Peyer's patch (tissue), 4 donors: ENCODE results near the gene HMGN4. TPM values are rescaled to one million over a fixed set of nuclear protein-coding genes. Genes with fewer than 3 reads are reported as not detected.
"Not testable (repeated sequence)": the region's sequence is repeated elsewhere in the genome, so short reads cannot be mapped to it uniquely, and the experiment has no call there.

ENCODE experiments used
- DNase-seq, 3 donors: peaks; one replicate each; pipeline ENCODE4 v3.0.0-alpha.2; 2017 to 2019
- H3K27ac ChIP-seq, 4 donors: fragments of 200-600 bp; sonication (generic); one replicate each; pipeline ENCODE4 v1.5.1; 2016 to 2019
- H3K27me3 ChIP-seq, 2 donors: fragments of 200-600 bp; sonication (generic); one replicate each; pipeline ENCODE4 v1.5.1; 2019
- H3K36me3 ChIP-seq, 3 donors: fragments of 200-600 bp; sonication (generic); one replicate each; pipeline ENCODE4 v1.5.1; 2016 to 2019
- H3K4me1 ChIP-seq, 4 donors: fragments of 200-600 bp; sonication (generic); one replicate each; pipeline ENCODE4 v1.5.1; 2016 to 2019
- H3K4me3 ChIP-seq, 4 donors: fragments of 200-600 bp; sonication (generic); 1 replicate in 3 of 4; 2 replicates in 1 of 4; pipeline ENCODE4 v1.5.1; 2016 to 2019; ENCODE audit warnings: mild to moderate bottlenecking in 1 of 4
- H3K9me3 ChIP-seq, 4 donors: fragments of 200-600 bp; sonication (generic); one replicate each; pipeline ENCODE4 v1.5.1; 2016 to 2019; ENCODE audit warnings: mild to moderate bottlenecking in 1 of 4
- POLR2A ChIP-seq, 2 donors: fragments of 450-650 bp; IDR thresholded peaks; one replicate each; pipeline ENCODE4 v1.5.1; 2017; ENCODE audit warnings: antibody characterized with exemption in 2 of 2, mild to moderate bottlenecking in 2 of 2, moderate library complexity in 2 of 2
- total RNA-seq, 4 donors: library from RNA; depleted of rRNA; stranded (reverse); fragments of >200 nt; gene quantifications; one replicate each; pipeline ENCODE4 v1.1.0, GENCODE V29; 2016
- TF ChIP-seq, protein P1 (sequence below), 6 experiments: fragments of 450-650 bp in 4 of 6; fragments of 200-600 bp in 2 of 6; sonication (generic) in 1 of 6; IDR thresholded peaks; one replicate each; pipeline ENCODE4 v1.5.1; 2017 to 2019; ENCODE audit warnings: antibody characterized with exemption in 6 of 6, mild to moderate bottlenecking in 3 of 6, moderate library complexity in 1 of 6

Gene HMGN4
- total RNA-seq, 4 donors from 2014 or later = 46.1 to 74.3 (median 57.6) TPM

DNA sequence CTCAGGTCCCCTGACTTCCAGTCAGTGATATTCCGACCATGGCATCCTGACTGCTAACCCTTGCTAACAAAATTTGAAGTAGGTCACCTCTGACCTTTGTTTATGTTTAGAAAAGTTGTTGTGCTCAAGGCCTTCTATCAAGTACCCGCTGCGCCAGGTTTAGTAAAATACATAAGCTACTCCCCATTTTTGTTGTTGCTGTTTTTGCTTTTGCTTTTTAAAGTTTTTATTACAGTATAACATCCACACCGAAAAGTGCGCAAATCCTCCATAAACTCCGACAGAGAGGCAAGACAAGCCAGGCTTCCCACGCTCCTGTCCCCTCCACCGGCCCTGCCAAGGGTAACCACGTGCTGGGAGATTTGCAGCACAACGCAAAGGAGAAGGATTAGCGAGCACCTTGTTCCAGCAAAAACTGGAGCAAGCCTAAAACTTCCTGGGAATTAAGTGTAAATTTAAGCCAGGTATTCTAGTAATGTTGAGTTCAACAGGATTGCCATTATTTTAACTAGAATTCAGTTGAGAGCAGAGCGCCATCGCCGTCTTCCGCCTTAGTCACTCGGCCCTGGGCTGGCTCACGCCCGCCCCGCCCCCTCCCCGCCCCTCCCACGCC is 17.8 kb upstream of the HMGN4 start:
- peak in 1 of 3 donors; percentile 48 for DNase-seq
- H3K27ac ChIP-seq = peak overlapping the region; percentile 88 to 98 (median 96)
- H3K36me3 ChIP-seq = no peaks in the 10 kb centered on the region
- TF ChIP-seq POLR2A (IDR thresholded peaks at IDR 0.05) = no peak
- TF ChIP-seq, protein P1, sequence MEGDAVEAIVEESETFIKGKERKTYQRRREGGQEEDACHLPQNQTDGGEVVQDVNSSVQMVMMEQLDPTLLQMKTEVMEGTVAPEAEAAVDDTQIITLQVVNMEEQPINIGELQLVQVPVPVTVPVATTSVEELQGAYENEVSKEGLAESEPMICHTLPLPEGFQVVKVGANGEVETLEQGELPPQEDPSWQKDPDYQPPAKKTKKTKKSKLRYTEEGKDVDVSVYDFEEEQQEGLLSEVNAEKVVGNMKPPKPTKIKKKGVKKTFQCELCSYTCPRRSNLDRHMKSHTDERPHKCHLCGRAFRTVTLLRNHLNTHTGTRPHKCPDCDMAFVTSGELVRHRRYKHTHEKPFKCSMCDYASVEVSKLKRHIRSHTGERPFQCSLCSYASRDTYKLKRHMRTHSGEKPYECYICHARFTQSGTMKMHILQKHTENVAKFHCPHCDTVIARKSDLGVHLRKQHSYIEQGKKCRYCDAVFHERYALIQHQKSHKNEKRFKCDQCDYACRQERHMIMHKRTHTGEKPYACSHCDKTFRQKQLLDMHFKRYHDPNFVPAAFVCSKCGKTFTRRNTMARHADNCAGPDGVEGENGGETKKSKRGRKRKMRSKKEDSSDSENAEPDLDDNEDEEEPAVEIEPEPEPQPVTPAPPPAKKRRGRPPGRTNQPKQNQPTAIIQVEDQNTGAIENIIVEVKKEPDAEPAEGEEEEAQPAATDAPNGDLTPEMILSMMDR (IDR thresholded peaks at IDR 0.05) = no peak
- no peaks in the 10 kb centered on the region for H3K9me3 ChIP-seq
- peaks cover 0 to 15% (median 0%) of the 10 kb centered on the region in 4 donors for H3K4me1 ChIP-seq
- no peaks in the 10 kb centered on the region for H3K27me3 ChIP-seq
- H3K4me3 ChIP-seq = peak overlapping the region; percentile 55 to 75 (median 66)

DNA sequence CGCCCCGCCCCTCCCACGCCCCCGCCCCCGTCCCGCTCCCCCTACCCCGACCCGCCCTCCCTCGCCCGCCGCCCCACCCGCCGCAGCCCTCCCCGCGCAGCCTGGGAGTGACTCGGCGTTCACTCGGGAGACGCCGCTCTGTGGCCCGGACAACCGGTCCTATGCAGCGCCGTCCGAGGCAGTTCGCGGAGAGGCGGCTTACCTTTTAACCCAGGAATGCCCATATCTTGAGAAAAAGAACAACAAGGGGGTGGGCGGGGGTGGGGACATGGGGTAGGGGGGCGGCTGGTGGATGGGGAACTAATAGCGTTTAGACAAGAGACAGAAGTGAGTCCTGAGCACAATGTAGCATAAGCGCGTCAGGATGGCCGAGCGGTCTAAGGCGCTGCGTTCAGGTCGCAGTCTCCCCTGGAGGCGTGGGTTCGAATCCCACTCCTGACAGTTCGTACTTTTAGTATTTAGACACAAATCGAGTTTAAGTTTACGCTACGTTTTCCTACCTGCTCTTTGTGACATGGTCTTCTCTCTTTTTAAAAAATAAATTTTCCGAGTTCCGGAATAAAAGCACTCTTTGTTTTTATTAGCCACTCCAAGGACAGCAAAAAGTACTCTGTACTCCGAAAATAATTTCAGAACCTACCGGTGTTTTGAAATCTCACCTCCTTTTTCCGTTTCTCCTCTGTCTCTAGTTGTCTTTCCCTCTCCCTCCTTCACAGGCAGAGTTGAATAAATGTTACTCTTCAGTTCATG is 17.1 kb upstream of the HMGN4 start:
- Histone ChIP-seq H3K36me3 (no peaks in the 10 kb centered on the region), H3K4me3 (peak overlapping the region; percentile 55 to 75 (median 66)), H3K9me3 (no peaks in the 10 kb centered on the region), H3K4me1 (peaks cover 0 to 15% (median 0%) of the 10 kb centered on the region in 4 donors), H3K27me3 (no peaks in the 10 kb centered on the region), H3K27ac (peak overlapping the region; percentile 88 to 98 (median 96))
- peak; percentile 87 to 94 (median 92) for DNase-seq
- TF ChIP-seq, protein P1 (IDR thresholded peaks at IDR 0.05) = peak in 1 of 6 experiments; percentile 32
- TF ChIP-seq POLR2A (IDR thresholded peaks at IDR 0.05) = no peak

DNA sequence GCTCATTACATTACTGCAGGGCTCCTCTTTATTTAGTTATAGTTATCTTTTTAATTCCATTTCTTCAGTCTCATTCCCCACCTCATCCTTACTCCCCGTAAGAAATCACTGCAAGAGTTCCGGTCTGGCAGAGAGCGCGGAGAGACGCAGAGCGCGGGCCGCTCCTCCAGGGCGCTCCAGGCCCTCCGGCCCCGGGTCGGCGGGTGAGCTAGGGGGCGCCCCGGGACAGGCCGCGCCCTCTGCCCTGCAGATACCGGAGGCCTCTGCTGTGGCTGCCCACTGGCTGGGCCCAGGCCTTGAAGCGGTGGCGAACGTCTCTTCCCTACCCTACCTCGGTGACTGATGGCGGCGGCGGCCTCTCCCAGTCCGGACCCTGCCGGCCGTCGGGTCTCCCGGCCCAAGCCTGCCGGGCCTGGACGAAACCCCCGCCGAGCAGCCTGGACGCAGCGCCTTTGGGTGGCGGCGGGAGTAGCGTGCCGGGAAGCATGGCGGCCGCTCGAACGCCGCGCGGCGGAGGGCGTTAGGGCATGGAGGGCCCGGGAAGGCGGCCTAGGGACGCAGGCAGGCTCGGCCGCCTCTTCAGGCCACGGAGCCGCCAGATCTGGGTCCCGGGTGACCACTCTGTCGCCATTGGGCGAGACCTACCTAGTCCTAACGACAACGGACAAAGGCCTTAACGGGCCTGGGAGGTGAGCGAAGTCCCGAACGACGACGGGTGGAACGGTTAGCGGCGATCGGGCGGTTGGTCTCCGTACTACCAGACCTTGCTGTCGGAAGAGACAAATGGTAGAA is 16.4 kb upstream of the HMGN4 start:
- peak; percentile 79 to 94 (median 90) for DNase-seq
- TF ChIP-seq, protein P1 (IDR thresholded peaks at IDR 0.05) = peak in 5 of 6 experiments; percentile 30 to 49 (median 40)
- TF ChIP-seq POLR2A (IDR thresholded peaks at IDR 0.05) = peak; percentile 40 to 58
- H3K4me1 ChIP-seq = peaks cover 0 to 15% (median 0%) of the 10 kb centered on the region in 4 donors
- H3K4me3 ChIP-seq = peak overlapping the region; percentile 55 to 75 (median 66)
- no peaks in the 10 kb centered on the region for H3K27me3 ChIP-seq
- no peaks in the 10 kb centered on the region for H3K36me3 ChIP-seq
- no peaks in the 10 kb centered on the region for H3K9me3 ChIP-seq
- H3K27ac ChIP-seq = peak overlapping the region; percentile 88 to 98 (median 96)

DNA sequence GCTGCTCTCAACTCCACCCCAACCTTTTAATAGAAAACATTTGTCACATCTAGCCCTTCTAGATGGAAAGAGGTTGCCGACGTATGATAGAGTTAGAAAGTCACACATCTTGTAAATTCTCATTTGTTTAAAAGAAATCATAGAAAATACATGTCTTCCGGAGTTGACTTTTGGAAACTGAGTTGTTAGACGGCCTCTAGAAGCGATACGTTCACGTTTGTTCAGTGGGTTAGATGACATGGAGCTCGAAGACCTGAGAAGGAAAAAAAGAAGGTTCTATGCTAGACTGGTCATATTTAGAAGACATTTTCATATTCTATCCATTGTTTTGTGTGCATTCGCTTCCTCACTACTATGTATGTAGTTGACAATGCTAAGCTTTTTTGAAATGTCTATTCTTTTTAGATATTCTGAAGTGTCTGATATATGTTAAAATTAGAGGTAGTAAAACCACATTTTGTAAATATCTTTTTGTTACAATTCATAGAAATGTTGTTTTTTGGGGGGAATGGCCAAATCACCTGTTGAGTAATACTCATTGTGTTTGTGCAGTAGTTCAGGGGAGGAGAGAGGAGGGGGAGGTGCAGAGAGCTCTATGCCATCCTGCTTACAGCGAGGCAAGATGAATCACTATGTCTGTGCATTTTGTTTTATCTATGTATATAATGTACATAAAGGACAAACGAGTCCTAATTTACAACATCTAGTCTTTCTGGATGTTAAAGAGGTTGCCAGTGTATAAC is 15.5 kb upstream of the HMGN4 start:
- H3K27me3 ChIP-seq, H3K9me3 ChIP-seq, H3K36me3 ChIP-seq: not testable (repeated sequence)
- Histone ChIP-seq H3K4me3 (peak overlapping the region; percentile 55 to 75 (median 66)), H3K4me1 (peaks cover 0 to 15% (median 0%) of the 10 kb centered on the region in 4 donors), H3K27ac (peak overlapping the region; percentile 88 to 98 (median 96))
- peak in 1 of 3 donors; percentile 34 for DNase-seq

DNA sequence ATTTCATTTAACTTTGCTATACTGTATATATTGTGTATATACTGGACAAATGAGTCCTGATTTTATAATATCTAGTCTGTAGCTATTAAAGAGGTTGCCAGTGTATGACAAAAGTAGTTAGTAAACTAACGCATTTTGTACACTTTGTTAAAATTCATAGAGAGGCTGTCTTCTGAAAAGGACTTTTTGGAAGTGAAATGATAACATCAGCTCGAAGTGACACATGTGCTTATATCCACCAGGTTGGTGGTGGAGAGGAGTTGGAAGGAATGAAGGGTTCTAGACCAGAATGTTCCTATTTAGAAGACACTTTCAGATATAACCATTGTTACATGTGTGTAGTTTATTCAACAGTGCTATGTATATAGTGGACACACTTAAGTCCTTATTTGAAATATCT is 13.9 kb upstream of the HMGN4 start:
- DNase-seq, H3K27ac ChIP-seq, H3K4me3 ChIP-seq, H3K36me3 ChIP-seq, H3K27me3 ChIP-seq, H3K9me3 ChIP-seq: not testable (repeated sequence)
- peaks cover 0 to 15% (median 0%) of the 10 kb centered on the region in 4 donors for H3K4me1 ChIP-seq

DNA sequence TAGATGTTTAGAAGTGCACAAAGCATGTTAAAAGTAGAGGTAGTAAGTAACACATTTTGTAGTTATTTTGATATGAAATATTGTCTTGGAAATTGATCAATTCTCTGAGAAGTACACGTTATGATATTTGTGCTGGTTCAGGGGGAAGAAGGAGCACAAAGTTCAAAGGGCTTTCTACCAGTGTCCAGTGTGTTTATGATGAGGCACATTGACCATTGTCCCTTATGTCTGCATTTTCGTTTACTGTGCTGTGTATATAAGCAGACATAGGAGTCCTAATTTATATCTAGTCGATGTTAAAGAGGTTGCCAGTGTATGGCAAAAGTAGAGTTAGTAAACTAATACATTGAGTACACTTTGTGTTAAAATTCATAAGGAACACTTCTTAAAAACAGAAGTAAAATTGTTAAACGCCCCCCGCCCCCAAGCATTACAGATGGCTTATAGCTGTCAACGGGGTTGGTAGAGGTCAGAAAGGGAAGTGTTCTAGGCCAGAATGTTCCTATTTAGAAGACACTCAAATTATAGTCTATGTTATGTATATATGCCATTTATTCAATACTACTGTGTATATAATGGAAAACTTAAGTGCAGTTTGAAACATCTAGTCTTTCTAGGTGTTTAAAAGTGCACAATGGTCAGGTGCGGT is 13.3 kb upstream of the HMGN4 start:
- no peak for DNase-seq
- TF ChIP-seq, protein P1 (IDR thresholded peaks at IDR 0.05) = no peak
- TF ChIP-seq POLR2A (IDR thresholded peaks at IDR 0.05) = no peak
- no peaks in the 10 kb centered on the region for H3K27me3 ChIP-seq
- no peaks in the 10 kb centered on the region for H3K9me3 ChIP-seq
- H3K27ac ChIP-seq = no peak overlapping the region
- no peaks in the 10 kb centered on the region for H3K36me3 ChIP-seq
- no peak overlapping the region for H3K4me3 ChIP-seq
- peaks cover 0 to 15% (median 0%) of the 10 kb centered on the region in 4 donors for H3K4me1 ChIP-seq
